HTERT RPE-1 (cell line): Measurements from ENCODE around the gene UGGT2.

Experiments
- in situ Hi-C: fragments of 300-500 bp; cut with MboI; formaldehyde crosslinking; loops from 4 replicates; pipeline ENCODE4 v1.14.3; 2020; ENCODE audit warnings: low sequenced_read_pairs

Gene UGGT2, protein sequence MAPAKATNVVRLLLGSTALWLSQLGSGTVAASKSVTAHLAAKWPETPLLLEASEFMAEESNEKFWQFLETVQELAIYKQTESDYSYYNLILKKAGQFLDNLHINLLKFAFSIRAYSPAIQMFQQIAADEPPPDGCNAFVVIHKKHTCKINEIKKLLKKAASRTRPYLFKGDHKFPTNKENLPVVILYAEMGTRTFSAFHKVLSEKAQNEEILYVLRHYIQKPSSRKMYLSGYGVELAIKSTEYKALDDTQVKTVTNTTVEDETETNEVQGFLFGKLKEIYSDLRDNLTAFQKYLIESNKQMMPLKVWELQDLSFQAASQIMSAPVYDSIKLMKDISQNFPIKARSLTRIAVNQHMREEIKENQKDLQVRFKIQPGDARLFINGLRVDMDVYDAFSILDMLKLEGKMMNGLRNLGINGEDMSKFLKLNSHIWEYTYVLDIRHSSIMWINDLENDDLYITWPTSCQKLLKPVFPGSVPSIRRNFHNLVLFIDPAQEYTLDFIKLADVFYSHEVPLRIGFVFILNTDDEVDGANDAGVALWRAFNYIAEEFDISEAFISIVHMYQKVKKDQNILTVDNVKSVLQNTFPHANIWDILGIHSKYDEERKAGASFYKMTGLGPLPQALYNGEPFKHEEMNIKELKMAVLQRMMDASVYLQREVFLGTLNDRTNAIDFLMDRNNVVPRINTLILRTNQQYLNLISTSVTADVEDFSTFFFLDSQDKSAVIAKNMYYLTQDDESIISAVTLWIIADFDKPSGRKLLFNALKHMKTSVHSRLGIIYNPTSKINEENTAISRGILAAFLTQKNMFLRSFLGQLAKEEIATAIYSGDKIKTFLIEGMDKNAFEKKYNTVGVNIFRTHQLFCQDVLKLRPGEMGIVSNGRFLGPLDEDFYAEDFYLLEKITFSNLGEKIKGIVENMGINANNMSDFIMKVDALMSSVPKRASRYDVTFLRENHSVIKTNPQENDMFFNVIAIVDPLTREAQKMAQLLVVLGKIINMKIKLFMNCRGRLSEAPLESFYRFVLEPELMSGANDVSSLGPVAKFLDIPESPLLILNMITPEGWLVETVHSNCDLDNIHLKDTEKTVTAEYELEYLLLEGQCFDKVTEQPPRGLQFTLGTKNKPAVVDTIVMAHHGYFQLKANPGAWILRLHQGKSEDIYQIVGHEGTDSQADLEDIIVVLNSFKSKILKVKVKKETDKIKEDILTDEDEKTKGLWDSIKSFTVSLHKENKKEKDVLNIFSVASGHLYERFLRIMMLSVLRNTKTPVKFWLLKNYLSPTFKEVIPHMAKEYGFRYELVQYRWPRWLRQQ (N-terminal part only)

DNA sequence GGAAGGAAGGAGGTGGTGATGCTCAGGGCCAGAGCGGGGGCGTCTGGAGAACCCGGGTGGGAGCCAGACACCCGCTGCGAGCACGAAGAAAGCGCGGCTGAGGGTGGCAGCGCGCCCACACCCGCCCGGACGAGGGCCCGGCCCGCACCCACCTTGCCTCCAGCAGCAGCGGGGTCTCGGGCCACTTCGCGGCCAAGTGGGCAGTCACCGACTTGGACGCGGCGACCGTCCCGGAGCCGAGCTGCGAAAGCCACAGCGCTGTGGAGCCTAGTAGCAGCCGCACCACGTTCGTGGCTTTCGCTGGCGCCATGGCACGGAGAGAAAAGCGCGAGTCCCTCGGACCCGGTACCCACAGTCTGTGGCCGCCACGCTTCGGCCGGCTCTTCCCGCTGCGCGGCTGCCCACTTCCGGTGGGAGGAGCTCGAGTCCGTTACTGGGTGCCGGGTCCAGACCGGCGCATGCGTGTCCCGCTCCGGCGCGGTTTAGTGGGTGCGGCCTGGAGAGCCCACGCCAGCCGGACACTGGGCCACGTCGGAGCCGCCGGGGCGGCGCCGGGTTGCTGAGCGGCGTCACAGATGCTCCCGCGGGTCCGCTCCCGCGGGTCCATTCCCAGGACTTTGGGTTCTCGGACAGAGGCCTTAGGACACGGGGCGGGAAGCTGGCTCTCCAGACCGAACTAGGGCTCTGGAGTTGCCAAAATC, at the start of gene UGGT2:
Gene UGGT2 (minus strand): TSS at position 399 of the 701 bp plus-strand sequence. CDS start 89 bp downstream, at position 310.
- in situ Hi-C loops: no loop called here

DNA sequence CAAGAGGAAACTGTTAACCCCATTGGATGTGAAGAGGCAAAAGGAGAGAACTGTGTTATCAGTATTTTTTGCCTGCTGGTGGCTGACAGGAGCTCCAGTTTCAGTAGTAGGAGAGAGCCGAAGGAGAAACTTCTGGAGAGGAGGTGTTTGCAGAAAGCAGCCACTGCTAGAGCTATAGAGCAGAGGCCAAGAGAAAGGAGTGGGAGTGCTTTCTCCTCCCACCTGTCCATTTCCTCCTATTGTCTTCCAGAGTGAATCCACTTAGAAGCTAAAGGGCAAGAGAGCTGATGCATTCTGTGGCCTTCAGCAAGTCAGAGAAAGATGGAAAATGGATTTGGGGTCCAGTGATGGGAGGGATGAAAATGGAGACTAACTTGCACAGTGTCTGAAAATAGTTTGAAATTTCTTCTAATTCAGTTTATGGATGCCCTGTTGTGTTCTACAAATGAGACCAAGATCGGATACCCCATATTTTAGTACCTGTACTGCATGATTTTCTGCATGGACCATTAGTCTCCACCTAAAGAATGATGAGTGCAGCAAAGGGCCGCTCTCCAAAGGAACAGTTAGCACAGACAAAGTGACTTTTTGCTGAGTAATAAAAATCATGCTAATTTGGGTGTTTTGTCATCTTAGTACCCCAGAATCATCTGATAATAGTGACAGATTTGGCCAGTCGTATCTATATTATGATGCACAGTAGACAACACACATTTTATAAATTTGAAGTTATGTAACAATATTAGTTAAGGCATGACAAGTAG, 47.4 kb upstream of the UGGT2 start:
- in situ Hi-C loops: no loop called here

DNA sequence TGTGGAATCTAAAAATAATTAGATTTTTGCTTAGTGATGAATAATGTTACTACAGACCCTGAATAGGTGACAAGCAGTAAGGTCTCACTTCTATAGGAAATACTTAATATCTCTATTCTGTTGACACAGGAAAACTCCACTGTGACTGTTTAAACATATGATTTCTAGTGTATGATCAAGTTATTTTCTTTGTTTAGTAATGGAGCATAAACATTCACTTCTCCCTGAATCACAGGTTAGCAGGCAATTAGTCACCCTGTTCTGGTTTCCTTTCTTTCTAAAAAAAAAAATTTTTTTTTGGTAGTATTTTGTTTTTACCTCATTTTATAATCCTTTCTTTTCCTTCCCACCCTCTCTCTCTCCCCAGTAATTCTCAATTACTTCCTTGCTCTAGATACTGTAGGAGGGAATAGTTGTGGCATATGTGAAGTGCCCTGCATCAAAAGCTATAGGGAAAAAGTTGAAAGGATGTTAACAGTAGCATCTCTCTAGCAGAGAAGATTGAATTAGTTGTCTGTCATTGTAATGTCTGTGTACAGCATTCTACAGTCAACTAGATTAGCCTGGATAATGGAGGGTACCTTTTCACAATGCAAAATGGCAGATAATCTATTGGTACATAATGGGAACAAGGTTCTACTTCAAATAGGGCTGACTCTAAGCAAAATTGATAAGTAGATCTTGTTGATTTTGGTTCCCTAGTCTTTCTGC, 40.2 kb upstream of the UGGT2 start:
- in situ Hi-C loops: no loop called here

DNA sequence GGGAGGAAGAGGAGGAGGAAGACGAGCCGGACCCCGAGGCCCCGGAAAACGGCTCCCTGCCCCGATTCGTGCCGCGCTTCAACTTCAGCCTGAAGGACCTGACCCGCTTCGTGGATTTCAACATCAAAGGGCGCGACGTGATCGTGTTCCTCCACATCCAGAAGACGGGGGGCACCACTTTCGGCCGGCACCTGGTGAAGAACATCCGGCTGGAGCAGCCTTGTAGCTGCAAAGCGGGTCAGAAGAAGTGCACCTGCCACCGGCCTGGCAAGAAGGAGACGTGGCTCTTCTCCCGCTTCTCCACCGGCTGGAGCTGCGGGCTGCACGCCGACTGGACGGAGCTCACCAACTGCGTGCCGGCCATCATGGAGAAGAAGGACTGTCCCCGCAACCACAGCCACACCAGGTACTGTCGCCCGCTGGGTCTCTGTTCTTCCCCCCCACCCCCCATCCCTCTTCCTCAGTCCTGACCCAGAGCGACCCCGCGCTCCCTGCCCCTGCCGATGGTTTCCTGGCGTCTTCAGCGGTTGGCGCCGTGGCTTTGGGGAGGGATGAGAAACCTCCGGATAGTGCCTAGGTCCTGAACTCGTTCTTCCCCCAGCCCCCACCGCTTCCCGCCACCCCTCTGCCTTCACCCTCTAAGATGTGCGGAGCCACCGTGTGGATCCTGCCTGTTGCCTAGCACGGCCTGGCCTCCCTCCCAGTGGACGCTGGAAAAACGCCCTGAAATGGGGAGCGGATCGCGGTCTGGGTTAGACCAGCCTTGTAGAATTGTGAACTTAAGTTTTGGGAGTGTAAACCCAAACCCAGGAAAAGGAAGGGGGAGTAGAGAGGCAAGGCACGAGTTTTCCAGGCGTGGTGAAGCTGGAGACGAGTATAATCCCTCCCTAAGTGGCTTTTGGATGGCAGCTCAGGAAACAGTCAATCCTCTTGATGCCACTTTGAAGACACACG, 38.2 kb upstream of the UGGT2 start:
- in situ Hi-C loops: no loop called here

DNA sequence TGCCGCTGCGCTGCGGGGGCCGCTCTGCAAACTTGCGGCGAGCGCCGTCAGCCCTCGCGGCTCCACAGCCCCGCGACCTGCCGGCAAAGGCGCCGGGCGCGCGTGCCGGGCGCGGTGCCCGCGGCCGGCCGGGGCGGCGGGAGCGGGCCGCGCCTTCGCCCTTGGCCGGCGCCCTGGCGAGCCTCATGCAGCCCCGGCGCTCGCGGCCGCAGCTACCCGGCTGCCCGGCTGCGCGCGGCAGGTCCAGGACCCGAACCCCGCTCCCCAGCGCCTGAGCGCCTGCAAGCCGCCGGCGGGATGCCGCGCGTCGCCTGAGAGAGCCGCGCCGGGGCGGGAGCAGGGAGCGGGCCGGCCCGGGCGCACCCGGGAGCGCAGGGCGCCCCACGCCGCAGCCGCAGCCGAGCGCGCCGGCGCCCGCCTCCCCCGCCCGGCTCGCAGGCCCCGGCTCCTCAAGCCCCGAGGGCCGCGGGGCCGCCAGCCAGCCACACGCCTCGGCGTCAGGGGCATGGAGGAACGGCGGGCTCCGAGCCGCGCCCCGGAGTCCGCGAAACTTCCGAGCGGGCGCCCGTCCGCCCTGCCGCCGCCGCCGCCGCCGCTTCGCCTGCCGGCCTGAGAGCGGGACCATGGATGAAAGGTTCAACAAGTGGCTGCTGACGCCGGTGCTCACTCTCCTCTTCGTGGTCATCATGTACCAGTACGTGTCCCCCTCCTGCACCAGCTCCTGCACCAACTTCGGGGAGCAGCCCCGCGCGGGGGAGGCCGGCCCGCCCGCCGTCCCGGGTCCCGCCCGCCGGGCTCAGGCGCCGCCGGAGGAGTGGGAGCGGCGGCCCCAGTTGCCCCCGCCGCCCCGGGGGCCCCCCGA, 37.3 kb upstream of the UGGT2 start:
- in situ Hi-C loops: no loop called here

DNA sequence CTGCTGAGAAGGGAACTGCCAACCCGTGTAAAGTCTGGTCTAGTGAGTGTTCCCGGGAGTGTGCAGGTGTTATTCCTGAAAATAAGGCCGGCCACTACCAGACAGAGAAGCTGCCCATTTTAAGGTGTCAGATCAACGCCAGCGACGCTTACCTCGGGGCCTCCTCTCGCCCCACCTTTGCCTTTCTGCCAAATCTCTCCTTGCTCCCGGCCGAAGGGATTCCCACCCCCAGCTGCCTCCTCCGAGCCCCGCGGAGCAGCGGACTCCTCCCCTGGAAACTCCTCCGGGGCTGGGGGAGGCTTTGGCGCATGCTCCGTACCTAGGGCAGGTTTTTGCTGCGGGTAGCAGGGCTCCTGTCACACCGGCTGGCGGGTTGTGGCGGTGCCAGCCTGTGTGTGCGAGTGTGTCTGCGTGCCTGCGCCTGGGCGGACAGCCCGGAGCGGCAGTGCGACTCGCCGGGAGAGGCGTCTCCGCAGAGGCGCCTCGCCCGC, 36.6 kb upstream of the UGGT2 start, which contains the start of gene HS6ST3:
Gene HS6ST3 (plus strand): TSS at position 359 of the 491 bp plus-strand sequence.
- in situ Hi-C loops: no loop called here

DNA sequence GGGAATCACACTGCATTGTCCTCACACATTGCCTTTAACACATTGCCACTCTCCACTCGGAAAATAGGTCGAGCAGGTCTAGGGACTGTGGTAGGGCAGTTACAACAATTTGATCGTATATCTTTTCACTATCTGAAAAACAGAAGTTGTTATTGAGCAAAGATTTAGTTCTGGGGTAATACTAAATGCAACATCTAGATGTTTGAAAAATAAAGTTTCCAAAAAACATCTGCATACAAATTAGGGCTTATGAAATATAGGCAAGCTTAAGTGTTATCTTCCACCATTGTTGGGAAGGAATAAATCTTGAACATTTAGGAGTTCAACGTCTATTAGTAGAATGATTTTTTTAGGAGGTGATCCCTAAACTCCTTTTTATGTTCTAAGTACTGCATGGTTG, 35.9 kb upstream of the UGGT2 start:
- in situ Hi-C loops: no loop called here

DNA sequence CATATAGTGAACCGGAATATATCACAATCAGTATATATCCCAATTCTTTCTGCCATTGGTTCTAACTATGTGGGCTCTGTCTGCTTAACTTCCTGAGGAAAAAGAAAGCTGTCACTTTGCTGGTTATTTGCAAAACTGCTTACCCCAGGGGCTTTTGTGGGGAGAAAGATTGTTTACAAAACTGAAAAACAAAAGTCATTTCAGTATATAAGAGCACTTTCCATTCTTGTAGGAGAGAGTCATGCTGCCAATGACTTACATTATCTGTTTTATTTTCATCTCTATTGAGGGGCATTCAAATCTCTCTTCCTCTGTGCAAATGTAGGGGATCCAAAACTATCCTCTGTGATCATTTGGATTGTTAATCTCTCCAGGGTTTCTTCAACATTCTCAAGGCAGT, 33.5 kb upstream of the UGGT2 start:
- in situ Hi-C loops: no loop called here

DNA sequence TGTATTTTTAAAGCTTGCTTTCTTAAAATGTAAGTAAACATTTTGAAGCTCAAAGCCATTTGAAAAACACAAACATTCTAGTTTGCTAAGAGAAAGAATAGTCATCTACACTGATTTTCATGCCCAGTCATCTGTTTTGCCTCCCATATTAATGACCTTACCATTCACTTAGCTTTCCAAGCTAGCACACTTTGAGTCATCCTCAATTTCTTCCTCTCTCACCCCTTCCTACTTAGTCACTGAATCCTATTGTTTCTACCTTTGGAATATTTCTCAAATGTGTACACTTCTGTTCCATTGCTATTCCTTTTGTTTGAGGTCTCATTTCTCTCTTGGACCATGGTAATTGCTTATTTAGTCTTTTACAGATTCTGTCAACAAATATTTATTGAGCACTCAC, 29.4 kb upstream of the UGGT2 start:
- in situ Hi-C loops: no loop called here

DNA sequence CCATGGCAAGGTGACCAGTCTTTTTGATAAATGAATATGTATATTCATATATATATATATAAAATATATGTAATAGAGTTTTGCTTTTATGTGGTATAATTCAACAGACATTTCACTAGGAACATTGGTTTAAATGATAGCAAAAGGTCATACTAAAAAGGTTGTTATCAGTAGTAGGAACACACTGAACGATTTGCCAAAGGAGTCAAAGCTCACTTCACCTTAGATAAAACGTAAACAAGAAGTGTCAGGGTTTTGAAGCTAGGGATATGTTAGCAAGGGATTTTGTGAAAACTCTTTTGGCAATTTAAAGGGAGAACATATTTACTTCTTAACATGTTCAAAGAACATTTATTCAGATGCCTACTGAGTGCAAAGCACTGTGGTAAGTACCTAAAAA, 28.7 kb upstream of the UGGT2 start:
- in situ Hi-C loops: no loop called here

DNA sequence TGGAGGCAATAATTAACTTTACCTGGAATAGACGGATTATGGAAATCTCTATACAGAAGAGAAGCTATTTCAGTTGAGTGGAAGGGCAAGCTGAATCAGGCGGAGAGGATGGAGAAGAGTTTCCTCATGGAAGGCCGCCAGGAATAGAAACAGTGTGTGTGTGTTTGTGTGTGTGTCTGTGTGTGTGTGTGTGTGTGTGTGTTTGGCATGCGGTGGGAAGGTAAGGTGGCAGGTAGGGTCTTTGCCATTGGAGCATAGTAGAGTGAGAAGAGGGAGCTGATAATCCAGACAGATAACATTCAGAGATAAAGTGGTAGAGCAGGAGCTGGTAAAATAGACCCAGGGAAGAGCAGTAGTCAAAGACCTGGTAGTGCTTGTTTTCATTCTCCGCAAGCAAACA, 27.5 kb upstream of the UGGT2 start:
- in situ Hi-C loops: no loop called here

DNA sequence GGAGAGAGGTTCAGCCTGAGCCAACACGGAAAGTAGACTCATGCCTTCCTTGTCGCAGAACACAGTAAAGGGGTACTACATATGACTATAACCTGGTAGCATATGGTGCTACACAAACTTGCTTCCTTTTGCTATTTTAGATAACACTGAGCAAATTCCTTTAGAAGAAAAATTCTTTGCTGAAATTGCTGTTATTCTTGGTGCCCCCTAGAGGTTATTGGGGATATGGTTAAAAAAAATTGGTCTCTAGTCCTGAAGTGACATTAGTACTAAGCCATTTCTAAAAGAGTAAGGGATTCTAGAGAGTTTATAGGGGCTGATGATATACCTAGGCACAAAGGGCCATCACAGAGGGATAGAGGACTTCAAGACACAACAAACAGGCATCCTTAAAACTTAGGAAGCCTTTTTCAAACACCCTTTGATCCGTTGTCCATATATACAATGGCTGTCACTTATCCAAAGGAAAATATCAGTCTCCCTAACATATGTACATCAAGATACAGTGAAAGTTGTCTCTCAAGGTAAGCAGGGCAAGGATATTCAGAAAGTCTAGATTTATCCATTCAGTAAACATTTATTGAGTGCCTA, 22.8 kb upstream of the UGGT2 start:
- in situ Hi-C loops: no loop called here

DNA sequence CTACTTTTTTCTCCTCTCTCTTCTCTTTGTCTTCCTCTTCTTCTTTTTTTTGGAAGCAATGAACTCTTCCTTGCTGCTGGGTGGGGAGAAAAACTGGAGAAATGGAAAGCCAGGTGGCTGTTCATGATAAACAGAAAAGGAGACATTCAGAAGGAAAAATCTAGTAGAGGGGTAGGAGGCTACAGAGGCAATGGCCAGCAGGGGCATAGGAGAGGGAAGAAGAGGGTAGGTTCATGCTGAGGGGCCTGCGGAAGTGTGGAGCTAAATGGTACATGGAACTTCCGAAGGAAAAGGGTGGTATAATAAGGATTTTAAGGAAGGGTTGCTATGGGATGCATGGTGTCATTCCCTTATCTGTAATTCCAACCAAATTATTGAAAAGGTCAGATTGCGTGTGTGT, 19.2 kb upstream of the UGGT2 start:
- in situ Hi-C loops: no loop called here

DNA sequence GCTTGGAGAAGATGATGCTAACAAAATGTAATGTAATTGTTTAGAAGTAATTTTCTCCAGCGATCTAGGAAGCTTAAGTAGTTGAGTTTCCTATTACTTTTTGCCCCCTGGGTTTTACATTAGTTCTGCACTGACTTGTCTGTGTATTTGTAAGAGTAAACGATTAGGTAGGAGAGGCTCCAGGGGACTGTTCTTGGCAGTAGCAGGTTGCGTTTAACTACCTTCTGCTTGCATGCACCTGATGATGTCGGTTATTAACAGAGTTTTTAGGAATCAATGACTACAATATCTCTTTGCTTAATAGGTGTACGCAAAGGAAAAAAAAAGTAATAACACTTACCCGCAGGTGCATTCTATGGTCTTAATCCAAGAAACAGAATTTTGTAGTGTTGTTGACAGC, 18.3 kb upstream of the UGGT2 start:
- in situ Hi-C loops: no loop called here

DNA sequence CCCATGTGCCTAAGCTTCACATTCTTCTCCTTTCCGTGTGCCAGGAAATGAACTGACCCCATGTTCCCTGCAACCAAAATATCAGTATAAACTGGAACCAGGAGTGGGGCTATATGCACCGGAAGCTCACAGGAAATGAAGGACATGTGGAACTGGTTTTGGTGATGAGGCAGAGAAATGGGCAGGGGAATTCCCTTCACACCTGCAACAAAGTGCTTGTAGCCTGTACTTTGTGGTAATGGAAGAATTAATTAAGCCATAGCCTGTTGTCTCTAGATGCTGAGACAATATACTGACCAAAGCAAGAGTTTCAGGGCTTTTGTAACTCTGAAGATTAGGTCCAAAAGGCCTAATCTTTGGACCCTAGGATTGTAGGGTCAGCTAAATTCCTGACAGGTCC, 15.5 kb upstream of the UGGT2 start:
- in situ Hi-C loops: no loop called here

DNA sequence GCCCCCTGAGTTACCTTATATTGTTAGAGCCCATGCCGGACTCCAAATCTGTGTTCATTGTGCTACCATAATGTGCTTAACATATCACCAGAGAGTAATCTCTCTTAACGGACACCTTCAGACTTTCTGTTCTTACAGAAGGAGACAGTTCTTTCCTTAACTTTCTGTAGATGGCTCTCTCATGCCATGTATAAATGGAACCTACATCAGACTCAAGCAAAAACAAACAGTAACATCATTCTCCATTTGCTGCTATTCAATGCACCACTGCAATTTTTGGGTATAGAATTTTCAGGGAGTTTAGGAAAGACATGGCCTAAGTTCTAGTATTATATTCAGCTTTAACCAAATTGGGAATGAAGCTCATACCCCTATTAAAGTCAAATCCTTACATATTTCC, 12.6 kb upstream of the UGGT2 start:
- in situ Hi-C loops: no loop called here

DNA sequence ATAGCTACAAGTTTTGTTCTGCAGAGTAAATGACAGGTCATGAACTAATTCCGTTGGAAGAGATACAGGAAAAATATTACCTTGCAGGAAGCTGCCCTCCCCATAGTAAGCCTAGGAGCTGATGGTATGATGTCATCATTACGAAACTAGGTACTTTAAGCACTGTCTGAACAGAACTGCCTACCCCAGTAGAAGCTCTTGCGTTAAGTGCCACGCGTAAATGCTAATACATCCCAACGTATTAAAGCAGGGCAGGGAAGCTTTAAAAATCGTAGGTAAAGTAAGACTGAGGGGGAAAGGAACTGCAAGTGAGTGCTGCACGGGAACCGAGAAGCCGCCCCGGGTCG, 572 bp downstream of the UGGT2 start:
- in situ Hi-C loops: no loop called here
